Measurements from ENCODE around the gene HABP4.

Gene HABP4

GRCh38 chr9:96540106-96540505 is 90.1 kb downstream of the HABP4 start:
- TF ChIP-seq FOXP2 (optimal IDR thresholded peaks at IDR 0.05; ENCODE audit: borderline replicate concordance, extremely low read depth, extremely low read length, insufficient read depth) (no peak), TAF1 (IDR thresholded peaks at IDR 0.05; ENCODE audit: borderline replicate concordance, insufficient read depth, low read length) (no peak), SIN3A (IDR thresholded peaks at IDR 0.05; ENCODE audit: borderline replicate concordance, insufficient read depth, low read length) (no peak), POLR2AphosphoS5 (IDR thresholded peaks at IDR 0.05; ENCODE audit: low read depth, low read length) (no peak)
- TF ChIP-seq, protein P1, sequence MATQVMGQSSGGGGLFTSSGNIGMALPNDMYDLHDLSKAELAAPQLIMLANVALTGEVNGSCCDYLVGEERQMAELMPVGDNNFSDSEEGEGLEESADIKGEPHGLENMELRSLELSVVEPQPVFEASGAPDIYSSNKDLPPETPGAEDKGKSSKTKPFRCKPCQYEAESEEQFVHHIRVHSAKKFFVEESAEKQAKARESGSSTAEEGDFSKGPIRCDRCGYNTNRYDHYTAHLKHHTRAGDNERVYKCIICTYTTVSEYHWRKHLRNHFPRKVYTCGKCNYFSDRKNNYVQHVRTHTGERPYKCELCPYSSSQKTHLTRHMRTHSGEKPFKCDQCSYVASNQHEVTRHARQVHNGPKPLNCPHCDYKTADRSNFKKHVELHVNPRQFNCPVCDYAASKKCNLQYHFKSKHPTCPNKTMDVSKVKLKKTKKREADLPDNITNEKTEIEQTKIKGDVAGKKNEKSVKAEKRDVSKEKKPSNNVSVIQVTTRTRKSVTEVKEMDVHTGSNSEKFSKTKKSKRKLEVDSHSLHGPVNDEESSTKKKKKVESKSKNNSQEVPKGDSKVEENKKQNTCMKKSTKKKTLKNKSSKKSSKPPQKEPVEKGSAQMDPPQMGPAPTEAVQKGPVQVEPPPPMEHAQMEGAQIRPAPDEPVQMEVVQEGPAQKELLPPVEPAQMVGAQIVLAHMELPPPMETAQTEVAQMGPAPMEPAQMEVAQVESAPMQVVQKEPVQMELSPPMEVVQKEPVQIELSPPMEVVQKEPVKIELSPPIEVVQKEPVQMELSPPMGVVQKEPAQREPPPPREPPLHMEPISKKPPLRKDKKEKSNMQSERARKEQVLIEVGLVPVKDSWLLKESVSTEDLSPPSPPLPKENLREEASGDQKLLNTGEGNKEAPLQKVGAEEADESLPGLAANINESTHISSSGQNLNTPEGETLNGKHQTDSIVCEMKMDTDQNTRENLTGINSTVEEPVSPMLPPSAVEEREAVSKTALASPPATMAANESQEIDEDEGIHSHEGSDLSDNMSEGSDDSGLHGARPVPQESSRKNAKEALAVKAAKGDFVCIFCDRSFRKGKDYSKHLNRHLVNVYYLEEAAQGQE (IDR thresholded peaks at IDR 0.05; ENCODE audit: insufficient read depth in 1 of 2, low read depth in 2 of 2, low read length in 2 of 2) = no peak

Measured in PFSK-1 (cell line).